ENCODE measurements around the gene FLVCR2. TPM values are rescaled to one million over a fixed set of nuclear protein-coding genes. Genes with fewer than 3 reads are reported as not detected.

FLVCR2 gene
- polyA plus RNA-seq, 1 experiment: 3.4 TPM

- POLR2A ChIA-PET: no interaction called here
- no peak overlapping the region for H3K4me3 ChIP-seq (ENCODE audit: low read depth, low read length)
- H3K27me3 ChIP-seq (ENCODE audit: control insufficient read depth, insufficient read depth, low read length): peaks cover 19% of the 10 kb centered on the region
- peaks cover 21% of the 10 kb centered on the region; the same call in 1 of the 2 replicates for H3K9me3 ChIP-seq (ENCODE audit: control insufficient read depth, insufficient read depth, low read length)
- no peak for TF ChIP-seq CTCF (IDR thresholded peaks at IDR 0.05; ENCODE audit: low read depth, low read length)
- H3K27ac ChIP-seq (ENCODE audit: low read depth, low read length): no peak overlapping the region
- CTCF ChIA-PET: interaction anchor here (1.7 kb wide), 1 partner anchor 45 kb away, joined by 5 read pairs; no protein-coding TSS in a partner anchor
- DNase-seq (ENCODE audit: low read depth, low spot score): no peak
These were observed 30.7 kb downstream of the FLVCR2 start for GRCh38 chr14:75609116-75609515.

- peaks cover 22% of the 10 kb centered on the region for H3K27me3 ChIP-seq (ENCODE audit: control insufficient read depth, insufficient read depth, low read length)
- CTCF ChIA-PET: interaction anchor here (1.7 kb wide), 1 partner anchor 45 kb away, joined by 5 read pairs; no protein-coding TSS in a partner anchor
- peaks cover 21% of the 10 kb centered on the region; the same call in 1 of the 2 replicates for H3K9me3 ChIP-seq (ENCODE audit: control insufficient read depth, insufficient read depth, low read length)
- POLR2A ChIA-PET: no interaction called here
- no peak for DNase-seq (ENCODE audit: low read depth, low spot score)
- no peak for TF ChIP-seq CTCF (IDR thresholded peaks at IDR 0.05; ENCODE audit: low read depth, low read length)
- no peak overlapping the region for H3K4me3 ChIP-seq (ENCODE audit: low read depth, low read length)
- H3K27ac ChIP-seq (ENCODE audit: low read depth, low read length): no peak overlapping the region
These were observed 31.4 kb downstream of the FLVCR2 start for GRCh38 chr14:75609606-75610475.

- DNase-seq (ENCODE audit: low read depth, low spot score): no peak
- CTCF ChIA-PET: interaction anchor here (1.0 kb wide), 1 partner anchor 9 kb away, joined by 3 read pairs; no protein-coding TSS in a partner anchor
- H3K27ac ChIP-seq (ENCODE audit: low read depth, low read length): no peak overlapping the region
- no peak for TF ChIP-seq CTCF (IDR thresholded peaks at IDR 0.05; ENCODE audit: low read depth, low read length)
- POLR2A ChIA-PET: no interaction called here
- H3K9me3 ChIP-seq (ENCODE audit: control insufficient read depth, insufficient read depth, low read length): peaks cover 21% of the 10 kb centered on the region; the same call in 1 of the 2 replicates
- H3K4me3 ChIP-seq (ENCODE audit: low read depth, low read length): no peak overlapping the region
- H3K27me3 ChIP-seq (ENCODE audit: control insufficient read depth, insufficient read depth, low read length): peaks cover 23% of the 10 kb centered on the region
These were observed 32.4 kb downstream of the FLVCR2 start for GRCh38 chr14:75610834-75611233.

GRCh38 chr14:75612157-75612556, 33.7 kb downstream of the FLVCR2 start:
- Histone ChIP-seq H3K27ac (ENCODE audit: low read depth, low read length) (no peak overlapping the region), H3K27me3 (ENCODE audit: control insufficient read depth, insufficient read depth, low read length) (peaks cover 27% of the 10 kb centered on the region), H3K4me3 (ENCODE audit: low read depth, low read length) (no peak overlapping the region), H3K9me3 (ENCODE audit: control insufficient read depth, insufficient read depth, low read length) (peaks cover 16% of the 10 kb centered on the region; the same call in 1 of the 2 replicates)
- POLR2A ChIA-PET: no interaction called here
- no peak for TF ChIP-seq CTCF (IDR thresholded peaks at IDR 0.05; ENCODE audit: low read depth, low read length)
- CTCF ChIA-PET: interaction anchor here (0.5 to 1.7 kb wide), 3 partner anchors 14 to 51 kb away, joined by 3 to 8 read pairs (median 4); no protein-coding TSS in a partner anchor
- DNase-seq (ENCODE audit: low read depth, low spot score): no peak

GRCh38 chr14:75614179-75614578, 35.8 kb downstream of the FLVCR2 start:
- Histone ChIP-seq H3K27me3 (ENCODE audit: control insufficient read depth, insufficient read depth, low read length) (peaks cover 20% of the 10 kb centered on the region), H3K27ac (ENCODE audit: low read depth, low read length) (no peak overlapping the region), H3K4me3 (ENCODE audit: low read depth, low read length) (no peak overlapping the region), H3K9me3 (ENCODE audit: control insufficient read depth, insufficient read depth, low read length) (no peaks in the 10 kb centered on the region; the same call in 1 of the 2 replicates)
- no peak for DNase-seq (ENCODE audit: low read depth, low spot score)
- TF ChIP-seq CTCF (IDR thresholded peaks at IDR 0.05; ENCODE audit: low read depth, low read length): no peak
- ChIA-PET CTCF (interaction anchor here (0.6 kb wide), 1 partner anchor 197 kb away, joined by 3 read pairs; no protein-coding TSS in a partner anchor), POLR2A (no interaction called here)
